Mesenchymal stem cell (in vitro differentiated cells and primary cell): Measurements from ENCODE around the gene CD4.

Experiments used
- DNase-seq: peaks from one replicate; pipeline ENCODE4 v3.0.0-alpha.2; 2013
- H2AFZ ChIP-seq: one replicate; pipeline ENCODE4 v1.6.1; 2013; ENCODE audit warnings: low read depth, mild to moderate bottlenecking, control low read depth, inconsistent platforms, low read length, moderate library complexity
- H2AK5ac ChIP-seq: 2 replicates; pipeline ENCODE4 v1.6.1; 2013; ENCODE audit warnings: low read length, moderate library complexity, mild to moderate bottlenecking, inconsistent platforms; ENCODE audit not compliant: severe bottlenecking
- H2BK120ac ChIP-seq: one replicate; pipeline ENCODE4 v1.6.1; 2013; ENCODE audit warnings: low read depth, mild to moderate bottlenecking, inconsistent platforms, low read length, moderate library complexity
- H2BK12ac ChIP-seq, 2 experiments: one replicate each; pipeline ENCODE4 v1.6.1; 2013; ENCODE audit warnings: inconsistent platforms in 2 of 2, low read length in 2 of 2, mild to moderate bottlenecking in 2 of 2, moderate library complexity in 2 of 2, control low read depth in 1 of 2
- H2BK15ac ChIP-seq: one replicate; pipeline ENCODE4 v1.6.1; 2013; ENCODE audit warnings: mild to moderate bottlenecking, low read depth, inconsistent platforms; ENCODE audit not compliant: poor library complexity, severe bottlenecking
- H2BK5ac ChIP-seq: 2 replicates; pipeline ENCODE4 v1.6.1; 2013; ENCODE audit warnings: low read depth, mild to moderate bottlenecking, low read length, control low read depth, inconsistent platforms; ENCODE audit not compliant: poor library complexity, severe bottlenecking
- H3K14ac ChIP-seq, 2 experiments: one replicate each; pipeline ENCODE4 v1.6.1; 2013; ENCODE audit warnings: inconsistent platforms in 2 of 2, low read length in 2 of 2, control low read depth in 1 of 2, mild to moderate bottlenecking in 1 of 2, moderate library complexity in 1 of 2
- H3K18ac ChIP-seq, 2 experiments: one replicate each; pipeline ENCODE4 v1.6.1; 2013; ENCODE audit warnings: inconsistent platforms in 2 of 2, low read length in 2 of 2, control low read depth in 1 of 2, low read depth in 1 of 2, mild to moderate bottlenecking in 1 of 2
- H3K23ac ChIP-seq, 2 experiments: one replicate each; pipeline ENCODE4 v1.6.1; 2013; ENCODE audit warnings: inconsistent platforms in 2 of 2, low read length in 2 of 2, mild to moderate bottlenecking in 2 of 2, moderate library complexity in 2 of 2, control low read depth in 1 of 2
- H3K27ac ChIP-seq: 2 replicates; pipeline ENCODE4 v1.5.1; 2013; ENCODE audit warnings: mild to moderate bottlenecking, moderate library complexity, low read length, control low read depth, inconsistent platforms; ENCODE audit not compliant: poor library complexity, severe bottlenecking
- H3K27me3 ChIP-seq, 2 experiments: 2 replicates each; pipeline versions ENCODE4 v1.6.1 to v1.7.0; 2013; ENCODE audit warnings: low read length in 2 of 2, mild to moderate bottlenecking in 2 of 2, moderate library complexity in 2 of 2, control low read depth in 1 of 2, inconsistent platforms in 1 of 2; ENCODE audit not compliant: control insufficient read depth in 1 of 2, insufficient read depth in 1 of 2
- H3K36me3 ChIP-seq, 2 experiments: 2 replicates each; pipeline versions ENCODE4 v1.6.1 to v1.7.0; 2013; ENCODE audit warnings: low read length in 2 of 2, control low read depth in 1 of 2, inconsistent platforms in 1 of 2, low read depth in 1 of 2, mild to moderate bottlenecking in 1 of 2; ENCODE audit not compliant: insufficient read depth in 2 of 2, control insufficient read depth in 1 of 2
- H3K4ac ChIP-seq, 2 experiments: one replicate each; pipeline ENCODE4 v1.6.1; 2013; ENCODE audit warnings: inconsistent platforms in 2 of 2, low read length in 2 of 2, mild to moderate bottlenecking in 2 of 2, moderate library complexity in 2 of 2, control low read depth in 1 of 2, low read depth in 1 of 2
- H3K4me1 ChIP-seq: 2 replicates; pipeline ENCODE4 v1.6.1; 2013; ENCODE audit warnings: low read depth, low read length, control low read depth; ENCODE audit not compliant: control insufficient read depth, insufficient read depth
- H3K4me2 ChIP-seq: 2 replicates; pipeline ENCODE4 v1.6.1; 2013; ENCODE audit warnings: low read length, mild to moderate bottlenecking, inconsistent platforms; ENCODE audit not compliant: poor library complexity, severe bottlenecking
- H3K4me3 ChIP-seq, 2 experiments: 2 replicates each; pipeline versions ENCODE4 v1.5.1 to v1.7.0; 2013; ENCODE audit warnings: low read length in 2 of 2, mild to moderate bottlenecking in 2 of 2, control low read depth in 1 of 2, low read depth in 1 of 2; ENCODE audit not compliant: insufficient read depth in 1 of 2
- H3K79me1 ChIP-seq: replicated peaks from 2 replicates; pipeline ENCODE4 v1.6.1; 2013; ENCODE audit warnings: mild to moderate bottlenecking, control low read depth, low read length, inconsistent platforms; ENCODE audit not compliant: poor library complexity, severe bottlenecking
- H3K9ac ChIP-seq: 2 replicates; pipeline ENCODE4 v1.7.0; 2013; ENCODE audit warnings: mild to moderate bottlenecking, low read length, moderate library complexity
- H3K9me3 ChIP-seq: 2 replicates; pipeline ENCODE4 v1.7.0; 2013; ENCODE audit warnings: mild to moderate bottlenecking, low read length; ENCODE audit not compliant: control insufficient read depth
- H4K8ac ChIP-seq: one replicate; pipeline ENCODE4 v1.6.1; 2013; ENCODE audit warnings: inconsistent platforms, mild to moderate bottlenecking, low read length, moderate library complexity
- H4K91ac ChIP-seq: one replicate; pipeline ENCODE4 v1.6.1; 2013; ENCODE audit warnings: mild to moderate bottlenecking, low read length, inconsistent platforms
- WGBS: methylation state at CpG from one replicate; pipeline ENCODE4 v1.1.7; 2013; ENCODE audit warnings: mixed read lengths; 5-methylcytosine and 5-hydroxymethylcytosine counted together

CD4 gene

DNA sequence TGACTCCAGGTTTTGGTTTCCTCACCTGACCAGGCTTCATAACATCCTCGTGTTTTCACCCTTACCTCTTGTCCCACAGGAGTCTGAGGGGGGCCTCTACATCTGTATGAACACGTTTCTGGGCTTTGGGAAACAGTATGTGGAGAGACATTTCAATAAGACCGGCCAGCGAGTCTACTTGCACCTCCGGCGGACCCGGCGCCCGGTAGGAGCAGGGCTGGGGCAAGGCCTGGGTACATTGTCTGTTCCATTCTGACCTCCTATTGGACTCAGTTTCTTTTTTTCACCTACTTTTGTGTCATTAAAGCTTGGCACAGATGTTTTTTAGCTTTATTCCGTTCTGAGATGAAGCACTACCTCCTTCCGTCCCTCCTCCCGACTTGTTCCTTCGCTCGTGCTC, 66.0 kb downstream of the CD4 start:
- WGBS, result 95% methylated on average over 14 of the region's 14 CpGs
- no peak overlapping the region for H3K14ac ChIP-seq

DNA sequence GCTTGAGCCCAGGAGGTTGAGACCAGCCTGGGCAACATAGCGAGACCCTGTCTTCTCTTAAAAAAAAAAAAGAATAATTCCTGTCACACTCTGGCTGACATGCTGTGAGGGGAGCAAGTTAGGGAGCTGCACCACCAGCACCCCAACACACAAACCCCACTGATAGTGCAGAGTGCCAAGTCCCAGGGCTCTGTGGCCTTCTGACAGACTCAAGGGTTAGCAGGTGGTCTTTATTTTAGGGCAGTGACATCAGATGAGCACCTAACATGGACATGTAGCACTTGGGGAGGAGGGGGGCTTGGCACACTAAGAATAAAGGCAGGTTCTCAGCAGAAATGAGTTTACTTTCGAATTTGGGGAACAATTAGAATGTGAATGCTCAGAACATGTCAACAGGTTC, 69.5 kb downstream of the CD4 start:
- H3K23ac ChIP-seq, result no peak overlapping the region
- no peak overlapping the region for H2BK5ac ChIP-seq
- H3K4ac ChIP-seq, result no peak overlapping the region
- H4K91ac ChIP-seq, result no peak overlapping the region
- 96% methylated on average over 2 of the region's 2 CpGs for WGBS
- no peak overlapping the region for H2BK15ac ChIP-seq
- H3K18ac ChIP-seq, result no peak overlapping the region
- no peak overlapping the region for H3K9ac ChIP-seq
- no peaks in the 10 kb centered on the region for H3K9me3 ChIP-seq
- H3K27me3 ChIP-seq, result no peaks in the 10 kb centered on the region
- no peak overlapping the region for H3K14ac ChIP-seq
- no peak for DNase-seq
- H2AK5ac ChIP-seq, result no peak overlapping the region
- peaks cover 88 to 89% of the 10 kb centered on the region in 2 experiments for H3K36me3 ChIP-seq
- H3K79me1 ChIP-seq, result peaks cover 41% of the 10 kb centered on the region
- no peak overlapping the region for H3K4me3 ChIP-seq
- no peak overlapping the region for H4K8ac ChIP-seq
- H2AFZ ChIP-seq, result no peak overlapping the region
- H3K4me1 ChIP-seq, result peaks cover 4% of the 10 kb centered on the region
- H3K27ac ChIP-seq, result no peak overlapping the region
- no peak overlapping the region for H2BK12ac ChIP-seq
- H3K4me2 ChIP-seq, result no peak overlapping the region
- H2BK120ac ChIP-seq, result no peak overlapping the region

More for the DNA sequence above, 66.0 kb downstream of the CD4 start:
- Histone ChIP-seq H3K9ac (peak overlapping the region; percentile 94), H2BK15ac (no peak overlapping the region), H4K91ac (no peak overlapping the region), H3K4me1 (peaks cover 13% of the 10 kb centered on the region), H2BK12ac (no peak overlapping the region), H3K9me3 (no peaks in the 10 kb centered on the region), H3K27ac (no peak overlapping the region), H3K18ac (no peak overlapping the region), H4K8ac (no peak overlapping the region), H2BK5ac (no peak overlapping the region), H2AFZ (no peak overlapping the region), H3K27me3 (no peaks in the 10 kb centered on the region), H3K4me2 (no peak overlapping the region), H3K4ac (no peak overlapping the region), H3K79me1 (peaks cover 37% of the 10 kb centered on the region), H3K23ac (no peak overlapping the region), H3K36me3 (peaks cover 55 to 57% of the 10 kb centered on the region in 2 experiments), H2BK120ac (no peak overlapping the region), H2AK5ac (no peak overlapping the region), H3K4me3 (no peak overlapping the region)
- no peak for DNase-seq

GRCh38 chr12:6860116-6860515, 70.8 kb downstream of the CD4 start:
- H2BK5ac ChIP-seq, result no peak overlapping the region
- DNase-seq, result no peak
- WGBS, result 91% methylated on average over 9 of the region's 9 CpGs

DNA sequence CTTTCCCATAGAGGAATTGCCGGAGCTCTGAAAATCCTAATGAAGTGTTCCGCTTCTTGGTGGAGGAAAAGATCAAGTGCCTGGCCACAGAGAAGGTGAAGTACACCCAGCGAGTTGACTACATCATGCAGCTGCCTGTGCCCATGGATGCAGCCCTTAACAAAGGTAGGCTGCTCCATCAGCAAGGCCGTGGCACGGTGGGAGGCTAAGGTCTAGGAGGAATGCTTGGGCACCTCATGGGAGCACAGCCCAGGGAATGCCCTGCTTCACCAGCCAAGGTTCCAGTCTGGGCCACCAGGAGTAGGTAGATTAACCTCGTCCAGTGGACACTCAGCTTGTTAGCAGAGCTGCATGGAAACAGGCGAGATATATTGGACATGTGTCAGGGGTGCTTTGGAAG, 71.6 kb downstream of the CD4 start:
- Histone ChIP-seq H3K9ac (no peak overlapping the region), H3K14ac (no peak overlapping the region), H3K4me3 (no peak overlapping the region), H3K27ac (no peak overlapping the region), H2BK12ac (no peak overlapping the region), H3K23ac (no peak overlapping the region), H3K27me3 (no peaks in the 10 kb centered on the region), H2AFZ (no peak overlapping the region), H3K4ac (no peak overlapping the region), H3K79me1 (peaks cover 31% of the 10 kb centered on the region), H3K4me2 (no peak overlapping the region), H2BK5ac (no peak overlapping the region), H3K18ac (no peak overlapping the region), H2BK15ac (no peak overlapping the region), H2BK120ac (no peak overlapping the region), H3K4me1 (no peaks in the 10 kb centered on the region), H4K8ac (no peak overlapping the region), H2AK5ac (no peak overlapping the region), H3K9me3 (no peaks in the 10 kb centered on the region), H4K91ac (no peak overlapping the region), H3K36me3 (peaks cover 95 to 98% of the 10 kb centered on the region in 2 experiments)
- 95% methylated on average over 7 of the region's 7 CpGs for WGBS
- no peak for DNase-seq

More at GRCh38 chr12:6860116-6860515, 70.8 kb downstream of the CD4 start:
- no peak overlapping the region for H3K4me3 ChIP-seq
- no peak overlapping the region for H3K4me2 ChIP-seq
- H3K9ac ChIP-seq, result no peak overlapping the region
- H3K36me3 ChIP-seq, result peaks cover 95 to 98% of the 10 kb centered on the region in 2 experiments
- no peak overlapping the region for H3K27ac ChIP-seq
- no peak overlapping the region for H2BK120ac ChIP-seq
- no peak overlapping the region for H2BK12ac ChIP-seq
- no peaks in the 10 kb centered on the region for H3K4me1 ChIP-seq
- no peaks in the 10 kb centered on the region for H3K9me3 ChIP-seq
- no peak overlapping the region for H3K23ac ChIP-seq
- no peak overlapping the region for H2AK5ac ChIP-seq
- no peak overlapping the region for H4K8ac ChIP-seq
- no peak overlapping the region for H3K14ac ChIP-seq
- H3K27me3 ChIP-seq, result no peaks in the 10 kb centered on the region
- H3K4ac ChIP-seq, result no peak overlapping the region
- peaks cover 39% of the 10 kb centered on the region for H3K79me1 ChIP-seq
- no peak overlapping the region for H3K18ac ChIP-seq
- no peak overlapping the region for H2AFZ ChIP-seq
- no peak overlapping the region for H2BK15ac ChIP-seq
- no peak overlapping the region for H4K91ac ChIP-seq
